ENCODE results near the gene CD58.

The CD58 gene

DNA sequence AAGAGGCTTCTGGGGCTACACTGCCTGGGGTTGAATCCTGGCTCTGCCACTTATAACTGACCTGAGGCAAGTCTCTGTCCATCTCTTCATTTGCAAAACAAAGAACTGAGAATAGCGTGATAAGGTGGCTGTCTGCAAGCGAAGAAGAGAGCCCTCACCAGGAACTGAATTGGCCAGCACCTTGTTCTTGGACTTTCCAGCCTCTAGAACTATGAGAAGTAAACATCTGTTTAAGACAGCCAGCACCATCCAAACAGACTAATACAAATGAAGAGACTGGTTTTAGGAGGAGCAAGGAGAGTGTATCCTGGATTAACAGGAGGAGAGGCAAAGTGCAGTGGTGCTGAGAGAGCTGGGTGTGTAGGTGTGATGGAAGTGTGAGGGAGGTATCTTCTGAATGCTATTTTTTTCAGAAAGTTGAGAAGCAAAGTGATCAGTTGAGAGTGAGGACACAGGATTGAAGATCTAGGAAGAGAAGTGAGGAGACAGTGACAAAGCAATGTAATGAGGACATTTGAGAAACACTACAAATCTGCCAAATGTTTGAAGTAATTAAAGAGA is 59.3 kb downstream of the CD58 start:
- TF ChIP-seq, protein P1, sequence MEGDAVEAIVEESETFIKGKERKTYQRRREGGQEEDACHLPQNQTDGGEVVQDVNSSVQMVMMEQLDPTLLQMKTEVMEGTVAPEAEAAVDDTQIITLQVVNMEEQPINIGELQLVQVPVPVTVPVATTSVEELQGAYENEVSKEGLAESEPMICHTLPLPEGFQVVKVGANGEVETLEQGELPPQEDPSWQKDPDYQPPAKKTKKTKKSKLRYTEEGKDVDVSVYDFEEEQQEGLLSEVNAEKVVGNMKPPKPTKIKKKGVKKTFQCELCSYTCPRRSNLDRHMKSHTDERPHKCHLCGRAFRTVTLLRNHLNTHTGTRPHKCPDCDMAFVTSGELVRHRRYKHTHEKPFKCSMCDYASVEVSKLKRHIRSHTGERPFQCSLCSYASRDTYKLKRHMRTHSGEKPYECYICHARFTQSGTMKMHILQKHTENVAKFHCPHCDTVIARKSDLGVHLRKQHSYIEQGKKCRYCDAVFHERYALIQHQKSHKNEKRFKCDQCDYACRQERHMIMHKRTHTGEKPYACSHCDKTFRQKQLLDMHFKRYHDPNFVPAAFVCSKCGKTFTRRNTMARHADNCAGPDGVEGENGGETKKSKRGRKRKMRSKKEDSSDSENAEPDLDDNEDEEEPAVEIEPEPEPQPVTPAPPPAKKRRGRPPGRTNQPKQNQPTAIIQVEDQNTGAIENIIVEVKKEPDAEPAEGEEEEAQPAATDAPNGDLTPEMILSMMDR (conservative IDR thresholded peaks at IDR 0.05), result no peak
- H3K27ac ChIP-seq, result no peak overlapping the region

DNA sequence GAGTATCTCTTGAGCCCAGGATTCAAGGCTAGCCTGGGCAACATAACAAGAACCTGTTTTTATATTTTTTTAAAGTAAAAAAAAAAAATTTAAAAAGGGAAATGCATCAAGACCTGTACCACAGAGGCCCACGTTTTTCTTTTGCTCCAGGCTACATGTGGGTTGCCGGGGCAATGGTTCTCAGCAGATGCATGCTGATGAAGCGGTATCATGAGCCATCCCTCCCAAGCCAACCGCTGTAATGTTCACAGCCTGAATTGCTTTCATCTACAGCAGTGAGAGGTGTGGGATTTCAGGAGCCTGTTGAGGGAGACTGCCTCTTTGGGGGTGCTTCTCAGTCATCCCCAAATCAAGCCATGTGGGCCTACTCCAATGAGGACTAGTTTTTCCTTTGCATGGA is 60.5 kb downstream of the CD58 start:
- TF ChIP-seq, protein P1 (conservative IDR thresholded peaks at IDR 0.05), result no peak
- H3K27ac ChIP-seq, result no peak overlapping the region

DNA sequence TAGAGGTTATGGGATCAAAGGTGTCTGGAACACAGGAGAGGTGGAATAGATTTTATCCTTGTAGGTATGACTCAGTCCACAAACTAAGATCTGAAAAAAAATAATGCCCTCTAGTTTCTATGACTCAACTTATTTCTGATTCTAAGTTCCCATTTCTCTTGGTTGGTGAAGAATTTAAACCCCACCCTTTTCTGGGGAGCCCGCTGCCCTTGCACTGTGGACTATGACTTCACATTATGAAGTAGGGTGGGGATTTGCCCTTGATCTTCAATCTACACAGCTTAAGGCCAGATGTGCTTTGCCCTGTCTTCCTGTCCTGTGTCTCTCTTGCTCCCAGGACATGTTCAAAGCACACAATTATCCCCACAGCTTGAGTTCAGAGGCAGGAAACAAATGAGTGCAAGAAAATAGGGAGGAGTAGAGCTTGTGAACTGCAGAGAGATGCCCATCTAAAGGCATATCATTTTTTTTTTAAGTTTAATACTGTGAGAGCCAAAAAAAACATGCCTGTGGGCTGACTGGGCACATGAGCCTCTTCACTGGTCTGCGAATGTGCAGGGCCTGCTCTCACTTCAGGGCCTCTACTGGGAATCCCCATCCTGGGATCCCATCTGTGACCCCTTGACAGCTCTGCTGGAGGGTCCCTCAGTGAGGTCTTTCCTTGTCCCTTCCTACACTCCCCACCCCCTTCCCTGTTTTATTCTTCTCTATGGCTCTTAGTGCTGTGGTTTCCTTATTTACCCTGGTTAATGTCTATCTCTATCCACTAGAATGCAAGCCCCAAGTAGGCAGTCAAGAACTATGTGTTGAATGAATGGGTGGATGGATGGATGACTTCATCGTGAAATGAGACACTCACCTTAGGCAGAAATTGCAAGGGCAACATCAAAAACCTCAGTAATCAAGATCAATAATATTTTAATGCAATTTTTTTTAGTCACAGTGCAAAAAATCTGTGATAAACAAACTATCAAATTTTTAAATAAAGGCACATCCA is 61.5 kb downstream of the CD58 start:
- H3K27ac ChIP-seq, result no peak overlapping the region
- TF ChIP-seq, protein P1 (conservative IDR thresholded peaks at IDR 0.05), result no peak

DNA sequence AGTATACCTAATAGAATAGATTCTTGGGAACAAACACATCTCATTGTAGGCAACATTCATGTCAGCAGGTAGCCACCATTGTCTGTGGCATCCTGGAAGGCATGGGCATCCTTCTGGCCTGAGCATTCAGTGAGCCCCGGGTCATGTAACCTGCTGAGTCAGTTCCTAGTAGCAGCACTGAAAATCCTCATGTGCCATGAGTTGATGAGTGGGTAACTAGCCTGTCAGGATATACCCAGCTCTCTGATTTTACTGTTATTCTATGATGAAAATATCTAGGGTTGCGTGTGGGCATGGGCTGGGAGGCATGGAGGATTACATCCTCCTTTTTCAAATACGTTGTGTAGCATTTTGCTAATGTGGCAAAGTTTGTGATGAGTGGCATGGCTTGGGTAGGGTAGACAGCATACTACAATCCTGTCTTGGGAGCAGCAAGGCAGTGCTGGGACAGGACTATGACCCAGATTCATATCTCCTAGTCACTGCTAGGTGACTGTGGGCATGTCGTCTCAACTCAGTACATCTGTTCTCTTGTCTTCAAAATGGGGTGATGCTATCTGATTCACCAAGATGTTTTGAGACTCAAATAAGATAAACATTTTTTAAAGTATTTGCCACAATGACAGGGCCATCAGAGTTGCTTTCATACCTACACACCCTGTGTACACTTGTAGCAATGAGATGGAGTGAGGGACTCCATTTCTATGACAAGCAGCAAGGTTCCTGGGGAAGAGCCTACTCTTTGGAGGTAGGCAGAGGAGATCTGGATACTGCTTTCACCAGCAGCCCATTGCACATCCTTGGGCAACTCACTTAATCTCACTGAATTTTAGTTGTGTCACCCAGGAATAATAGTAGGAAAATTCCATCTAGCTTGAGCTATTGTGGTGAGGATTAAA is 62.5 kb downstream of the CD58 start:
- no peak overlapping the region for H3K27ac ChIP-seq
- TF ChIP-seq, protein P1 (conservative IDR thresholded peaks at IDR 0.05), result no peak

DNA sequence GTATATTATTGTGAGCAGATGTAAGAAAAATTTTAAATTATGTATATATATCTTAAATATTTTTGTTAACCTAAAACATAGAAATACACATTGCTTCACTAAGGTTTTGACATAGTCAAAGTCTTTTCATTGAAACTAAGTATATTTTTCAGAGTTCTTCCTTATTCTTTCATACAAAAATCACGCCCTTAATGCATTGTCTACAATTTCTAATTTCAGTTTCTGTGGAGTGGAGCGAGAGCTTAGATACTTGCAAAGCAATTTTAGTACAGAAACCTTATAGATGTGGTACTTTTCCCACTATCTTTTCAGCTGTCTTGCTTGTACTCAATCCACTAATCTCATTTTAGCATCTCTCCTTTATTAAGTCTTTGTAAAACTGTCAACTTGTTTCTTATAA is 63.2 kb downstream of the CD58 start:
- TF ChIP-seq, protein P1 (conservative IDR thresholded peaks at IDR 0.05), result no peak
- no peak overlapping the region for H3K27ac ChIP-seq

DNA sequence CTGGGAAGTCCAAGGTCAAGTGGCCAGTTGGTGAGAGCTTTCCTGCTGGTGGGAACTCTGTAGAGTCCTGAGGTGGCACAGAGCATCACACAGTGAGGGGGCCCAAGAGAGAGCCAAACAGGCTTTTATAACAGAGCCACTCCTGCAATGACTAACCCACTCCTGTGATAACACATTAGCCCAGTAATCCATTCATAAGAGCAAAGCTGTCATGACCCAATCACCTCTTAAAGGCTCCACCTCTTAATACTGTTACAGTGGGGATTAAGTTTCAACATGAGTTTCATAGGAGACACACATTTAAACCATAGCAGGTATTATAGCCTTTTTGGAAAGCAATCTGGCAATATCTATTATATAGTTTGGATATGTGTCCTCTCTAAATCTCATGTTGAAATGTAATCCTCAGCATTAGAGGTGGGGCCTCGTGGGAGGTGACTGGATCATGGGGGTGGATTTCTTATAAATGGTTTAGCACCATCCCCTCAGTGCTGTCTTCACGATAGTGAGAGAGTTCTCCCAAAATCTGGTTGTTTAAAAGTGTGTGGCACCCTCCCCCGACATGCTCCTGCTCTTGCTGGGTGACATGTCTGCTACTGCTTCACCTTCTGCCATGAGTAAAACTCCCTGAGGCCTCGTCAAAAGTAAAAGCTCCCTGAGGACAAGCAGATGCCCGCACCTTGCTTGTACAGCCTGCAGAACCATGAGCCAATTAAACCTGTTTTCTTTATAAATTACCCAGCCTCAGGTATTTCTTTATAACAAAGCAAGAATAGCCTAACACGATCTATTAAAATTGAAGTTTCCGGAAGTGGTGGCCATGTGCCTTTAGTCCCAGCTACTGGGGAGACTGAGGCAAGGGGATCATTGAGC is 64.5 kb downstream of the CD58 start:
- H3K27ac ChIP-seq, result no peak overlapping the region
- TF ChIP-seq, protein P1 (conservative IDR thresholded peaks at IDR 0.05), result no peak
